ENCODE data around the gene GYS2.
"Not testable (repeated sequence)": the region's sequence is repeated elsewhere in the genome, so short reads cannot be mapped to it uniquely, and the experiment has no call there.

GYS2 gene

DNA sequence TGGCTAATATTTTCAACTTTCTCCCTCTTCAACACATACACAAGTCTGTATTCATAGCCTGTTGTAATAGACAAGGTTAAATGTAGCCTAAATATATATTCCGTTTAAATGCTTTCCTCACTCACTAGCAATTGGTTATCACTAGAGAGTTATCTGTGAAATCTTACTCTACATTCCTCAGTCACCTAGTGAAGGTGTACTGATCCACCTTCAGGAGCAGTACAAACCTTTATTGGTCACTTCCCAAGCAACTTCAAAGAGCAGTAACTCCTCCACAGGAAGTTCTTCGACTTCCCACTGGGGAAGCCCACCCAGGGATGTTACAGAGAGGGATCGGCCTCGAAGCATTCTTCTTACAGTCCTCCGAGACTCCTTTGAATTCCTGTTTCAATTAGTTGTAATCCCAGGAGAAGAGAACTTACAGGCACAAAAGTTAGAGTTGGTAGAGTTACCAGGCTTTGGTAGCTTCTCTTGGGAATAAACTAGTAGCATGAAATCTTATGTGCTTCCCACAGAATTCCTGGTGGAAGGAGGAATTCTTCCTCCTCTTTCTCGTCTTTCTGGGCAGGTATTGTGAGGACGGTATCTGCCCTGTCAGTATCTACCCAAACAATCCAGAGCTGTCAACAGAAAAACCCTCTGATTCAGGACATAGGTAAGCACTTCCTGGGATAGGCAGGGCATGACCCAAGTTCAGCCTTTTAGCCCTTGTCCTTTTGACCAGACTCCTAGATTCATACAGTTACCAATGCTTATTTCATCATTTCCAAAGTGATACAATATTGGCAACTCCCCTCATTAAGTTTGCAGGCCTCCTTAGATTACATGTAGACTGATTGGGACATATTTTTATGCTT, at the start of gene GYS2:
Gene GYS2 (minus strand): TSS at position 603 of the 857 bp plus-strand sequence. CDS start 255 bp downstream, at position 348.
- DNase-seq (ENCODE audit: low spot score) = no peak

DNA sequence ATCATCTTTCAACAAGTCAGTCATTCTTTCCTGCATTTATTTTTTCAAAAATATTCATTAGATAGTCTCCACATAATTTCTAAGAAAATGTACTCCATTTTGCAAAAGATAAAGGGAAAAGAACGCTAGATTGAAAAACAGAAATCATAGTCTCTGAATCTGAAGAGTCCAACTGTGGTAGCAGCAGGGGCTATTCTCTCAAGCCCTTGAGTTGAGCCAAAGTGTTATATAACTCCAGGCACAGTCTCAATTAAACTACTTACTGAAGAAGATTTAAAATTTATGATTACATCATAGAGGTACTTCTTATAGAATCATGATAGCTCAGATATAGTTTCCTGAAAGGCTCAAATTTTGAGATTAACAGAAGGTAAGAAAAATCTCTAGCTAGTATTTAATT, 47.2 kb upstream of the GYS2 start:
- DNase-seq (ENCODE audit: low spot score) = no peak

DNA sequence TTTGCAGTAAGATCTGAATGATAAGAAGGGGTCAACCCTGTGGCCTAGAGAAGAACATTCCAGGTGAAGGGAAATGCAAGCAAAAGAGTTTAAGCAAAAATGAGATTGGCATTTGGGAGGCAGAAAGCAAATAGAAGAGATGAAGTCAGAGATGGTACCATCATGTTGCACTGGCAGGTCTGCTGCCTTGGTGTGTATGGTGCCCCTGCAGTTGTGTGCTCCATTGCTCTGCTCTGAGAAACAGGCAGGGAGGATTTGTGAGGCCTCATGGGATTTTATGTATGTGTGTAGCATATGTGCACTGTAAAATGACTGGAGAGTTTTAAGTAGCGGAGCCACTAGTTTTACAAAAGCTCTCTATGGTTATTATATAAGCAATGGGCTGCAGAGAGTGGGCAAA, 46.4 kb upstream of the GYS2 start:
- no peak for DNase-seq (ENCODE audit: low spot score)

DNA sequence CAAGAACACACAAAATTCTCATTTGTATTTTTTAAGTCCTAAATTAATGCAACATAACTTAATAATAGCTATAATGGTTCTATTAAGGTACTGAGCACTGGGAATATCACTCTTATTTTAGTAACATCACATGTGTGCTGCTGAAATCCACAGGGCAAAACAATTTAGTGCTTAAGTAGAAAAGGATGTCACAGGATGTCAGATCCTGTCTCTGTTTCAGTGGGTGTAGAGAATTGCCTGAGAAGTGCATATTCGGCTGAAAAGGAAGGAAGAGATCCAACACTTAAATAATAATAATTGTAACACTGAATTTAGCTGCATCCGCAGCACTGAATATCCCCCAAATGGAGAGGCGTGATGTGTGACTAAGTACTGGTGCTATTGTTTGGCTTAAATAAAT, 44.4 kb upstream of the GYS2 start:
- DNase-seq (ENCODE audit: low spot score) = no peak

DNA sequence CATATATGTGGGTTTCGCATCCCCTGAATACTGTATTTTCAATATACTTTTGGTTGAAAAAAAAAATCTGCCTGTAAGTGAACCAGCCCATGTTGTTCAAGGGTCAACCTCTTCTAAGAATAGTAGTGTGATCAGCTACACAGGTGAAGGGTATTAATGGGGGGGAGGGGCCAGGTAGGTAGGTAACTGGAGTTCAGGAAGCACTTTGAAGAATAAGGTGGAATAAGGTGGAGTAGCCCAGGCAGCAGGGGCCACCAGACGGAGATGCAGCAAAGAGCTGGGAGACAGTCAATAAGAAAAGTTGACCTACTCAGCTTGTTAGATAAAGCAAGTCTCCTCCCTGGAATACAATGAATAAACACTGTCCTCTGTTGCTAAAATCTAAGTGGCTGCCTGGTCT, 43.7 kb upstream of the GYS2 start:
- no peak for DNase-seq (ENCODE audit: low spot score)

DNA sequence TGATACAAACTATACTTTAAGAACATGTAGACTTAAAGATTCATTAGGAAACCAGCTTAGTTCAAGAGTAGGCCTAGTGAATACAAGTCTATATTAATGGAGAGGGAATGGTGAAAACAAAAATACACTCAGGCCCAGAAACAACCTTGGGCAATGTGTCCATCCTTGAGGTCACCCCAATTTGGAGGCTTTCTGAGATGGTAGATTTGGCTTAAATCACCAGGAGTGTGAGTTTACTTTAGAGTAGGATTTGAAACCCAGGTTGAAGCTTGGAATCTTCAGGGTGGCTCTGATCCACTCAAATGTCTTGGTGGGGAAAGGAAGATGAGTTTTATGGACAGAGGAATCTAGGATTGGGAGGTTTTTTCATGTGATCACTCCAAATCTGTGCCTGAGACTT, 42.5 kb upstream of the GYS2 start:
- DNase-seq (ENCODE audit: low spot score) = no peak

DNA sequence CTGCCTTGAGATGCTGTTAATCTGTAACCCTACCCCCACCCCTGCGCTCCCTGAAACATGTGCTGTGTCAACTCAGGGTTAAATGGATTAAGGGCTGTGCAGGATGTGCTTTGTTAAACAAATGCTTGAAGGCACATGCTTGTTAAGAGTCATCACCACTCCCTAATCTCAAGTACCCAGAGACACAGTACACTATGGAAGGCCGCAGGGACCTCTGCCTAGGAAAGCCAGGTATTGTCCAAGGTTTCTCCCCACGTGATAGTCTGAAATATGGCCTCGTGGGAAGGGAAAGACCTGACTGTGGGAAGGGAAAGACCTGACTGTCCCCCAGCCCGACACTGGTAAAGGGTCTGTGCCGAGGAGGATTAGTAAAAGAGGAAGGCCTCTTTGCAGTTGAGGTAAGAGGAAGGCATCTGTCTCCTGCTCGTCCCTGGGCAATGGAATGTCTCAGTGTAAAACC, 40.4 kb upstream of the GYS2 start:
- DNase-seq (ENCODE audit: low spot score) = not testable (repeated sequence)

DNA sequence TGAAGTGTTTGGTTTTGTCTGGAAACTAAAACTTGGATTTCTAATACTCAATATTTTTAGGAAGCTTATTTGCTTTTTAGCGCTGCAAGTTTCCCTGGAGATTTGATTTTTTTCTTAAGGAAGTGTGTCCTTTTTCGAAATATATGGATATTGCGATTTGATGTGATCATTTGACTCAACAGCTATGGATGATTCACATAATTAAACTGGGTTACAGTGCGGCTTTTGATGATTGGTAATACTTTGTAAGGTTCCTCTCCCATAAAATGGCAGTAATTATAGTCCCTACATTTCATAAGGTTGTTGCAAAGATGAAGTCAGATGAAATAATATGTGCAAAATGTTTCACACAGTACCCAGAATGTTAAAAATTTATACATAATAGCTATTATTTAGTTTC, 39.9 kb upstream of the GYS2 start:
- DNase-seq (ENCODE audit: low spot score) = no peak

DNA sequence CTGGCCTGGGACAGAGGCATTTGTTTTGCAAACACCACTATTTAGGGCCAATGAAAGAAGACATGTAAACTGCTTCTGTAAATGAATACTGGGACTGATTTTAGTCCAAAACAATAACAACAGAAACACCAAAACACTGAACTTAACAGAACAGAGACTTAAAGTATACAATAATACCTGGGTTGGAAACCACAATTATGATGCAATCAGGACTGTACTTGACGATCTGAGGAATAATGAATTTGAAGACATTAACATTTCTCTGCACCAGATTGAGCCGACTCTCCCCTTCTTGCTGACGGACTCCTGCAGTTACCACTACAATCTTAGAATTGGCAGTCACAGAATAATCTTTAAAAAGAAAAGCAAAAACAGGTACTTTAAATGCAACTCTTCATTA, 39.1 kb upstream of the GYS2 start:
- DNase-seq (ENCODE audit: low spot score) = no peak

DNA sequence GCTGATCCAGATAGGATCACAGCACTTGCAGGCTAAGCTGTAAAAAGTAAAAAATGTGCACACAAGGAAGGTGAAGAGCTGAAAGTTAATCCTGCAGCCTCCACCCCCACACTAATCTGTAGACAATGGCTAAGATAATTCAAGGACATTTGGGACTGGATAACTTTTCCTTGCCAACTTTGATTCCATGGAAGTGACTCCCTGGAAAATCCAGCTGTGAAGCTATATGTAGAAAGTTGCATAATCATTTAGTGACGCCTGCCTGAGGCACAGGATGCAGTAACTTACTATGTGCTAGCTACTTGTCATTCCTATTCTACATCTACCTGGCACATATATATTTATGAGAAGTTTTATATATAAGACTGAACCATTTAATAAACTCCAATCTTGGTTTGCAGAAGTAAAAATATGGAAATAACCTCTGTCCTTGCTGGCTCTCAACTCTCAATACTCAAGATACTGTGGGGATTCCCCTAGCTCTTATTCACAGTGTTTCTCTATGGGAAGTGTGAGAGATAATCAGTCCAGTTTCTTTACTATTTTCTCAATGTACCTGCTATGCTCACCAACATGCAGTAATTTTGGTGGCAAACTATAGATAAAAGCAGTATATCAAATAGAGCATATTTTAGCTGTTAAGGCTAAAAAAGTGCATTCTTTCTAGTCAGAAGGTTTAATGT, 38.2 kb upstream of the GYS2 start:
- DNase-seq (ENCODE audit: low spot score) = no peak

DNA sequence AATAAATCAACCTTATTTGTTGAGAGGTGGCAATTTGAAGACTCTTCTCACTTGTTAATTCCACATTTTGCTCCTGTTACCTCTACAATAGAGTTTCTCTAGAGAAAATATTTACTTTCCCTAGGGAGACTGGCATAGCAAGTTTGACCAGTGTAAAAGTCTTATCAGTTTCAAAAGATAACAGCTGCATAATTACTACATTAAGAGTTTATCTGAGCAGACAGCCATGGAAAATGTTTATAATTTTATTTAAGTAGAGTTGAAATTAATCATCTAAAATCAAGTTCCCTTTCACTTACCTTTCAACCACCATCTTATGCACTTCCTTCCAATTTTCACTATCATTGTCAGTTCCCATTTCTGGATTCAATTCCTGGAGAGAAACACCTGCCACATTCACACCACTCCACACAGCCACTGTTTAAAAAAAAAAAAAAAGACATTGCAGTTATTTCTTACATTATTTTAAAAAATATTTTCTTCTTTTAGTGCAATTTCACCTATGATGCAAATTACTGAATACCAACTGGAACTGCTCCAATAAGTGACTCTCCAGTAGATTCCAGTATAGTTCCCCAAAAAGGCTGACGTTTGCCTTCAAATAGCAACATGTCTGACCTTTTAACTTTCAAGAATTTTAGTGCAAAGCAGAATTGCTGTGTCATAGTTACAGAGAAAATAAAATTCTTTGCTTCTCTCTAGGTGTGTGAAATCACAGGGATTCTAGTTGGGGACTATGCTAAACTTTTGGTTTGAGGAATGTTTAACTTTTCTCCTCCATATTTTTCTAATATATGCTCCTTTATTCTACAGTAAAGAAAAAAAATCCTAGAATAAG, 33.6 kb upstream of the GYS2 start:
- DNase-seq (ENCODE audit: low spot score) = peak; percentile 14

DNA sequence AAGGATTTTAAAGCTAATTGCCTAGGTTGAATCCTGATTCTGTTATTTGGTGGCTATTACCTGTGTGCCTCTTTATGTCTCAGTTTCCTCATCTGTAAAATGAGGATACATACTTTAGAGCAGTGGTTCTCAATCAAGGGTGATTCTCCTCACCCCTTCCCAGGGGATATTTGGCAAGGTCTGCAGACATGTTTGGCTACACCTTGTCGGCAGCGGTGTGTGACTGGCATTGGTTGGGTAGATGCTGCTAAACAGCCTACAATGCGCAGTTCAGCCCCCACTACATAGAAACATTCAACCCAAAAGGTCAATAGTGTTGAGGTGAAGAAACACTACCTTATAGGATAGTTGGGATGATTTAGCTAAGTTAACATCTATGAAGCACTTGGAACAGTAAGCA, 29.6 kb upstream of the GYS2 start:
- DNase-seq (ENCODE audit: low spot score) = no peak

DNA sequence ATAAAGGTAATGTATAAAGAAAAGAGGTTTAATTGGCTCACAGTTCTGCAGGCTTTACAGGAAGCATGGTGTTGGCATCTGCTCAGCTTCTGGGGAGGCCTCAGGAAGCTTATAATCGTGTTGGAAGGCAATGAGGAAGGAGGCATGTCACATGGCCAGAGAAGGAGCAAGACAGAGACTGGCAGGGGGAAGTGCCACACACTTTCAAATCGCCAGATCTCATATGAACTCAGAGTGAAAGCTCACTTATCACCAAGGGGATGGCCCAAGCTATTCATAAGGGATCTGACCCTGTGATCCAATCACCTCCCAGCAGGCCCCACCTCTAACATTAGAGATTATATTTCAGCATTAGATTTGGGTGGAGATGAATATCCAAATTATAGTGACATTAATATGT, 26.7 kb upstream of the GYS2 start:
- no peak for DNase-seq (ENCODE audit: low spot score)

DNA sequence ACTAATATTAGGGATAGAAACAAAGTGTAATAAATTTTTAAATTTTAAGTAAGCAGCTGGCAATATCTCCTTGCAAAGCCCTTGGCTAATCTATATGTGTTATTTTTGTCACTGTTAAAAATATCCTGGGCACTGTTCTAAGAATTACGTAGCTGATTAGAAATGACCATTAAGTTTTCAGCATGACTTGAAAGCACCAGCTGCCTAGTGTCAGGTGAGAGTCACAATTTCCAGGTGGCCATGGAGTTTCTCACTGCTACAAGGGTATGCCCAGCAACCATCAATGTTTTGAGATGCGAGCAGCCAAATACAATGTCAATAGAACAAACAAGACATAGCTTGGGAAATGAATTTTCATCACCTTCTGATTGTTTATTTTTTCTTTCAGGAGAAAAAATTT, 23.3 kb upstream of the GYS2 start:
- DNase-seq (ENCODE audit: low spot score) = no peak

DNA sequence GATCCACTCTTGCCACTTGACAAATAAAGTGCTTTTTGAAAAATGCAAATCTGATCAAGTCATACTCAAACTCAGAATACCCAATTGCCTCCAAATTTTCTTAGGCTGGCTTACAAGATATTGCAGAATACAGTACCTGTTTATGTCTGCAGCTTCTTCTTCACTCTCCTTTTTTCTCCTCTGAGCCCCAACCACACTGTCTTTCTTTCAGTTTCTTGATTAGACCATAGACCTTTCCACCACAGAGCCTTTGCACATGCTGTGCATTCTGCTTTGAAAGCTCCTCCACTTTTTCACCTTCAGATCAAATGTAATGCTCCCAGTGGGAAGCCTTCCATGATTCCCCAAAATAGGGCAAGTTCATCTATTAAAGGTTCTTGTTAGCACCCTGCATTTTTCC, 13.9 kb upstream of the GYS2 start:
- no peak for DNase-seq (ENCODE audit: low spot score)

DNA sequence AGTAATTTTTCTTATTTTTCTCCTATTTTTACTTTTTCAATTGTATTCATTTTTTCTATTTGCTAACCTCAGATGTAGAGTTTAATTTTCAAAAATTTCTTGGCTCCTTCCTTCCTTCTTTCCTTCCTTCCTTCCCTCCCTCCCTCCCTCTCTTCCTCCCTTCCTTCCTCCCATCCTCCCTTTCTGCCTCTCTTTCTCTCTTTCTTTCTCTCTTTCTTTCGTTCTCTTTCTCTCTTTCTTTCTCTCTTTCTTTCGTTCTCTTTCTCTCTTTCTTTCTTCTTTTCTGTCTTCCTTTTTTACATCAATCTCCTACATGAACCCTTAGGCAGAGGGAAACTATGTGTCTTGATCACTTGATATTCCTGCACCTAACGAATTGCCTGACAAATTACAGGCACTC, 12.4 kb upstream of the GYS2 start:
- DNase-seq (ENCODE audit: low spot score) = no peak

DNA sequence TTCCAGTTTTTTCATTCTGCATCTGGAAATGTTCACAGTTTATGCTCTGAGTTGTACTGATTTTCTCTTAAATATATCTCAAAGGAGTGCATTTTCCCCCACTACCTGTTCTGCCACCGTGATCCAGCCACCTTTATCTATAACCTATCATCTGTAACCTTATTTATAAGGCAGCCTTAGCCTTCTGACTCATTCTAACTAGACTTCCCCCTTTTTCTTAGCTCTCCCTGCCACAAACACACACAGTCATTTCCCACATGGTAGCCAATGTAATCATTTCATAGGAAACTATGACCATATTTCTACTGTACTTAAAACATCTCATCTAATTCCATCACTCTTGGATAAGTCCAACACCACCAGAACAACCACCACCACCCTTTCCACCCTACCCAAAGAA, 10.8 kb upstream of the GYS2 start:
- DNase-seq (ENCODE audit: low spot score) = no peak

DNA sequence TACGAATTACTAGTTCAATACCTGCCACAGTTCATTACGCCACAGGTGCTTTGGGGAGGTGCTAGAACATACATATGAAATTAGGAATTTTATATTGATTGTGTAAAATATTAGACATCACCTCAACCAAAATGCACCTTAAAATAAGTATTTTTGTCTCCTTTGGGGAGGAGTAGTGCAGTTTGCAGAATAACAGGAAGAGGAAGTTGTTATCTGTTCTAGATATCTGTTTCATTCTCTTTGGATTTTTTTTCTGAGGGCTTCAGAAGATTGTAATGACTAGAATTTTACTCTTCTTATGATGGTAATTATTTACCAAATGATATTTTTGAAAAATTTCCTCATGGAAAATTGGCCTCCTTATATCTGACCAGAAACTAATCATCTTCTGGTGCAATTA, 9.9 kb upstream of the GYS2 start:
- DNase-seq (ENCODE audit: low spot score) = no peak

DNA sequence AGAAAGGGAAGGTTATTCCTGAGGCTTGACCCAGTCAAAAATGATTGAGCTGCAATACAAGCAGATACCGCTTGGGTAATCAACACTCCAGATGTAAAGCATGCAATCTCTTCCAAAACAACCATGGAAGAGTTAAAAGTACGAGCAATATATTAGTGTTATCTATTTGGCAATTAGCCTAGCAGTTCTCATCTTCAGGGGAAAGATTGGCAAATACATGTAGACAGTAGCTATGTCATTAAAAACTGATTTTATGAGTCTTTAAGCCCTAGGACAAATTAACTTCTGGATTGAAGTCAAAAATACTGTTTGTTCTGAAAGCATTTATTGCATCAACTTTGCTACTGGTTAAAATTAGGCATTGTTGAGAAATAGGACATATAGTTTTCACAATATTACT, 9.3 kb upstream of the GYS2 start:
- no peak for DNase-seq (ENCODE audit: low spot score)

DNA sequence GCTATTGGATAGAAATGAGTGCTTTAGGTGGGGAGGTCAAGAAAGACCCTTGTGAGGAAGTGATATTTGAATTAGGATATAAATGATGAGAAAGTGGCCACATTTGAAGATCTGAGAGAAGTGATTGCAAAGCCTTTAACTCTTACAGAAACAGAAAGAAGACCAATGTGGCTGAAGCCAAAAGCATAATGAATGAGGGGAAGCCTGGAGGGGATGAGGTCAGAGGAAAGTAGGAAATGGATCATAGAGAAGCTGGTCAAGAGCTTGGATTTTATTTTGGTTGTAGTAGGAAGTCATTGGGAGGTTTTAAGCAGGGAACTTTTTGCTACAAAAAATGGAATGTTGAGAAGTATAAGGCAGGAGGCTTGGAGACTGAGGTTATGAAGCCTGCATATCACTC, 3.5 kb upstream of the GYS2 start:
- no peak for DNase-seq (ENCODE audit: low spot score)

DNA sequence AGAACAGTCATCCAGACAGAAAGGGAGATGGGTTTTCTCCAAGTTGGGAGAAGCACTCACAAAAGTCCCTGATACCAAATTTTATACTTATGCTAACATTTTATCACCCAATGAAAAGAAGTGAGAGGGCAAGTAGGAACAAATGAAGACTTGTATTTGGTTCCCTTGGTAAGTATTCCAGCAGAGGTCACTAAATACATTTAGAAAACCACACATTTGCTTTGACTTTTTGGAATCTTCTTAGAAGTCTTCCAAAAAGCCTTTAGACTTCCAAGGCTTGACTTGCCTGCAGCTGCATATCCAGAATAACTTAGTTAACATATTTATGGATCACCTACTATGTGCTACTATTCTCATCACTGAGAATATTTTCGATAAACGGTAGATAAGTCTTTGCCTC, 3.1 kb upstream of the GYS2 start:
- DNase-seq (ENCODE audit: low spot score) = no peak

DNA sequence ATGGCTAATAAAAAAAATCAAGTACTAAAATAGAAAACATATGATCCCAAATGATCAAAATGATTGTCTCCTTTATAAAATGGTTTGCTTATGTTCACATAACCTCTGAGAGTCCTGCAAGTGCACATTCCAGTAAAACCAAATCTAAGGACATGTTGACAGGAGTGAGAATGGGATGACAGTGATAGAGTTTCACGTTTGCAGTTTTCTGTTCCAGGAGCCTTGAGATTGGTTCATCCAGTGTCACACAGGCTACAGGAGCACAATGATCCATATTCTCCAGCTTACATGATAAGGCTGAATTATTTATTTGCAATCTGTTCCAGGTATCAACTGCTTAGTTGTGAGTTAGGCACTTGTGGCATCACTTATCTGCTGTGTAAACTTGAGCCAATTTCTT, 1.5 kb upstream of the GYS2 start:
- DNase-seq (ENCODE audit: low spot score) = no peak

DNA sequence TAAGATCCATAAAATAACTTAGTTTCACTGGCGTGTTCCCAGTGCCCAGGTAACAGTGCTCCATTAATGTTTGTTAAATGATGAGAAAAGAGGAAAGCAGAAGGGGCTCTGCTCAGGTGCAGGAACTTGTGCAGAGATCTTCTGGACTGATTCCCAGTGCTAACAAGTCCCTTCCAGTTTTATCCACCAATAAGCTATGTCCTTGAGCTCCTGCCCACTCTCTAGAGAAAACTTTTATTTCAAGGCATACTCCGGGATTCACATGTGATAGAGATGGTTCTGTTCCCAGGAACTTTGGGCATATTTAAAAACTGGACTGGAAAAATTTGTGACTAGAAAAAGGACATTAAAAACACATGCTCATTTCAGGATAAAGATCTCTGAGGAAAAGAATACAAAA, 1.9 kb downstream of the GYS2 start:
- no peak for DNase-seq (ENCODE audit: low spot score)
